ENCODE results near the gene PARD3B. TPM values are rescaled to one million over a fixed set of nuclear protein-coding genes. Genes with fewer than 3 reads are reported as not detected.

PARD3B gene
- total RNA-seq, 4 donors from 2014 or later, result 21.8 to 85.6 (median 36.1) TPM

DNA sequence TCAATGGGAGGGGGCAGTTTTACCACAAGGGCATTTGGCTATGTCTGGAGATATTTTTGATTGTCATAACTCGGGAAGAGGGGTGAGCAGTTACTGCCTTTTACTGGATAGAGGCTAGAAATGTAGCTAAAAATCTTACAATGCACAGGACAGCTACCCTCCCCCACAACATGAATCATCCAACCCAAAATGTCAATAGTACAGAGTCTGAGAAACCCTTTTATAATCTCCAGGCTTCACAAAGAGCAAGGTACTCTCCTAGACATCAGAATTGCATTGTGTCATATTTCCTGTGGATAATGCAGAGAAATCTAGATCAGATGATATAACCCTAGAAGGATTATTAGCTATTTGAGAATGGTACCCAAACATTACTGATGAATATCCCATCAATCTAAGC, 859.9 kb downstream of the PARD3B start:
- H3K9me3 ChIP-seq, result no peaks in the 10 kb centered on the region
- intact Hi-C loops (cut with DNase I; ENCODE audit: low total_unique reads), result no loop called here
- H3K27ac ChIP-seq, result no peak overlapping the region
- no peak overlapping the region for H3K4me3 ChIP-seq
- DNase-seq, result no peak
- peaks cover 0 to 12% of the 10 kb centered on the region in 2 donors for H3K4me1 ChIP-seq
- no peaks in the 10 kb centered on the region for H3K27me3 ChIP-seq
- no peaks in the 10 kb centered on the region for H3K36me3 ChIP-seq
- TF ChIP-seq POLR2A (IDR thresholded peaks at IDR 0.05), result no peak
- no peak for TF ChIP-seq CTCF (IDR thresholded peaks at IDR 0.05)

GRCh38 chr2:205405752-205406151, 860.5 kb downstream of the PARD3B start:
- intact Hi-C loops (cut with DNase I; ENCODE audit: low total_unique reads), result no loop called here
- no peaks in the 10 kb centered on the region for H3K36me3 ChIP-seq
- H3K9me3 ChIP-seq, result no peaks in the 10 kb centered on the region
- H3K4me1 ChIP-seq, result peaks cover 0 to 12% of the 10 kb centered on the region in 2 donors
- no peak for TF ChIP-seq CTCF (IDR thresholded peaks at IDR 0.05)
- TF ChIP-seq POLR2A (IDR thresholded peaks at IDR 0.05), result no peak
- no peaks in the 10 kb centered on the region for H3K27me3 ChIP-seq
- no peak for DNase-seq
- no peak overlapping the region for H3K4me3 ChIP-seq
- H3K27ac ChIP-seq, result no peak overlapping the region

- no peak for DNase-seq
- H3K27ac ChIP-seq, result peak overlapping the region in 1 of 2 donors; percentile 23
Observed at GRCh38 chr2:205407984-205408383, 862.7 kb downstream of the PARD3B start.

DNA sequence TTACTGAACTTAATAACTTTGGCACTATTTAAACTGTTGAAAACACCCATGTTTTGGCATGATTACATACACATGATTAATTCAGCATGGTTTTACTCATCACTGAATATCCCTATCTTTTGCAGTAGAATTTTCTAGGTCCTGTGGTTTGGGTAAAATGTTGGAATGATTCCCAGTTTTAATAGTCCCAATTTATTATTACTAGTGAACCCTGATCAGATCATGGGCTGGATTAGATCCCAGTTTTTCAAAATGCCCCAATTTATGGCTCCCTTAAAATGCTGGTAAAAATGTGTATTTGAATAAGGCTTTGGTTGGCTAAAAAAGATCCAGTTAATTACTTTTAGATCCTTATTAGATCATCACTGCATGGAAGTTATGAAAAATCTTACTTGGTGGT, 863.4 kb downstream of the PARD3B start:
- no peak for DNase-seq
- Histone ChIP-seq H3K36me3 (no peaks in the 10 kb centered on the region), H3K4me1 (peaks cover 0 to 12% of the 10 kb centered on the region in 2 donors), H3K9me3 (no peaks in the 10 kb centered on the region), H3K27me3 (no peaks in the 10 kb centered on the region), H3K27ac (peak overlapping the region in 1 of 2 donors; percentile 25), H3K4me3 (no peak overlapping the region)
- TF ChIP-seq POLR2A (IDR thresholded peaks at IDR 0.05) (no peak), CTCF (IDR thresholded peaks at IDR 0.05) (no peak)
- intact Hi-C loops (cut with DNase I; ENCODE audit: low total_unique reads), result no loop called here

More at GRCh38 chr2:205407984-205408383, 862.7 kb downstream of the PARD3B start:
- Histone ChIP-seq H3K4me3 (no peak overlapping the region), H3K36me3 (no peaks in the 10 kb centered on the region), H3K9me3 (no peaks in the 10 kb centered on the region), H3K4me1 (peaks cover 0 to 12% of the 10 kb centered on the region in 2 donors), H3K27me3 (no peaks in the 10 kb centered on the region)
- intact Hi-C loops (cut with DNase I; ENCODE audit: low total_unique reads), result no loop called here
- no peak for TF ChIP-seq CTCF (IDR thresholded peaks at IDR 0.05)
- no peak for TF ChIP-seq POLR2A (IDR thresholded peaks at IDR 0.05)

GRCh38 chr2:205409411-205409810, 864.1 kb downstream of the PARD3B start:
- TF ChIP-seq POLR2A (IDR thresholded peaks at IDR 0.05) (no peak), CTCF (IDR thresholded peaks at IDR 0.05) (no peak)
- no peak overlapping the region for H3K27ac ChIP-seq
- H3K27me3 ChIP-seq, result no peaks in the 10 kb centered on the region
- intact Hi-C loops (cut with DNase I; ENCODE audit: low total_unique reads), result no loop called here
- H3K4me1 ChIP-seq, result peaks cover 0 to 12% of the 10 kb centered on the region in 2 donors
- no peaks in the 10 kb centered on the region for H3K9me3 ChIP-seq
- no peaks in the 10 kb centered on the region for H3K36me3 ChIP-seq
- no peak for DNase-seq
- H3K4me3 ChIP-seq, result no peak overlapping the region
